ENCODE results near the gene SPATA20.

SPATA20 gene

DNA sequence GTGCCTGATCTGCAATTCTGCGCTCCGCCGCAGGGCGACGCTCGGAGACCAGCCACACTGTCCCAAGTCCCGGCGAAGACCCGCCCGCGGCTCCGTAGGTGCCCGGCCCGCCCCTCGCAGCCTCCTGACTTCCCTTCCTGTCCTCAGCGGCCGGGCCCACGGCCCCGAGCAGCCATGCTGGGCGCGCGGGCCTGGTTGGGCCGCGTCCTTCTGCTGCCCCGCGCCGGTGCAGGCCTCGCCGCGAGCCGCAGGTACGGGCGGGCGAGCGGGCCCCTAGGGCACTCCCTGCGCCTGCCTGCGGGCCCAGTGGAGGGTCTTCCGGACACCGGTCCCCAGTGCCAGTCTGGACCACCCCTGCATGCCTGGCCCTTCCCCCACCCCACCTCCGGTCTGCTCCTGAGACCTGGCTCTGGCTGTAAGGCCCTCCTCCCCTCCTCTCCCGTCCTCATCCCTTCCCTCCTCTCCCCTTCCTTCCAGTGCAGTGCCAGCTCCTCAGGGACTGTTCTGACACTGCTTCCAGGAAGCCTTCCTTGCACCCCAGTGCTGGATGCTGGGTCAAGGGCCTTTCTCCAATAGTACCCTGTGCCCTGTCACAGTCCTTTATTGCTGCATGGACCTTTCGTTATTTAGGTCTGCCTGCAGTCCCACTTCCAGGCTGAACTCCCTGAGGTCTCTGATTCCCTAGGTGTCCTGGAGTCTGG is at the start of gene SPATA20:
Gene SPATA20, plus strand, starts transcription at position 140 of the 701 bp plus-strand sequence. Its CDS starts 35 bp downstream, at position 175.
- peak; percentile 84 to 98 for DNase-seq

DNA sequence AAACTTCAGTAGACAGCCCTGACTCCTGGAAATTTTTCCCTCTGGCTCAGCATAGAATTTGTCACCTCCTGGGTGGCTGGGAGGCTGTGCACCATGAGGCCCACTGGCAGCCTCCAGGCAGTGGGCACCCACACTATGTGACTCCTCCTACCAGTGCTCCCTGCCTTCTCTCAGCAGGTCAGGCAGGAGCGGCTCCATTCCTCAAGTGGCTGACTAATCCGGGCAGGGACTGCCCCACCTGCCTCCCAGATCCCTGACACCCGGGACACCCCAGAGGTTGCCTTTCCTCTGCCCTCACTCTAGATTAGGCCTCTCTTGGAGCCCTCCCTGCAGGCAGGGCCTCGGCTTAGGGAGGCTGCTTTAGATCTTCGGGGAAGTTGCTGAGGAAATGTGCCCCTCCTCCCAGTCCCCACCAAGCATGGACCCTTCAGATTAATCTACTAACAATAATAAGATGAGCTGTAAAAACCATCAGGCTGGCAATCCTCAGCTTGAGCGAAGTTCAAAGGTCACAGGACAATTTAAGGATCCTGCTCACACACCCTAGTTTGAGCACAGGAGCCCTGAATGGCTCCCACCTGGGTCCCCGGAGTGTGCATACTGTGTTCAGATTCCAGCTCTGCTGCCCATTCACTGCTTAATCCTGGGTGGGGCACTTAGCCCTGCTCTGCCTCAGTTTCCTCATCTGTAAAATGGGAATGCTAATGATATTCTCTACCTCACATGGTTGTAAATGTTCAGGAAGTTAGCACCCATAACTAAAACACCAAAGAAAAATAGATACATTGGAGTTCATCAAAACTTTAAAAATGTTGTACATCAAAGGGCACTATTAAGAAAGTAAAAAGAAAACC is 48.7 kb upstream of the SPATA20 start:
- no peak for DNase-seq

DNA sequence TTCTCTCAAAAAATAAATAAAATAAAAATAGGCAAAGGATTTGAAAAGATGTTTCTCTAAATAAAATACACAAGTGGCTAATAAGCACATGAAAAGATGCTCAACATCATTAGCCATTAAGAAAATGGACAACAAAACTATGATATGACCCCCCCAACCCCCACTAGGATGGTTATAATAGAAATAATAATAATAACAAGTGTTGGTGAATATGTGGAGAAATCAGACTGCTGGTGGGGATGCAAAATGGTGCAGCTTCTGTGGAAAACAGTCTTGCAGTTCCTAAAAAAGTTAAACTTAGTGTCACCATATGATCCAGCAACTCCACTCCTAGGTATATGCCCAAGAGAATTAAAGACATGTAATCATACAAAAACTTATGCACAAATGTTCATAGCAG is 47.7 kb upstream of the SPATA20 start:
- no peak for DNase-seq

DNA sequence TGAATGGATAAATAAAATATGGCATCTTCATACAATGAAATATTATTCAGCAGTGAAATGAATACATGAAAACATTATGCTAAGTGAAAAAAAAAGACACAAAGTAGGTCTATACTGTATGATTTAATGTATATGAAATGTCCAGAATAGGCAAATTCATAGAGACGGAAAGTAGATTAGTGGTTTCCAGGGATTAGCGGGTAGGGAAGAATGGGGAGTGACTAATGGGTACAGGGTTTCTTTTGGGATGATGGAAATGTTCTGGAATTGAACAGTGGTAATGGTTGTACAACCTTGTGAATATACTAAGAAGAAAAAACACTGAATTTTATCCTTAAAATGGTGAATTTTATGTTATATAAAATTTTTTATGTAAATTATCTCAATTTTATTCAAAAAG is 47.3 kb upstream of the SPATA20 start:
- no peak for DNase-seq

DNA sequence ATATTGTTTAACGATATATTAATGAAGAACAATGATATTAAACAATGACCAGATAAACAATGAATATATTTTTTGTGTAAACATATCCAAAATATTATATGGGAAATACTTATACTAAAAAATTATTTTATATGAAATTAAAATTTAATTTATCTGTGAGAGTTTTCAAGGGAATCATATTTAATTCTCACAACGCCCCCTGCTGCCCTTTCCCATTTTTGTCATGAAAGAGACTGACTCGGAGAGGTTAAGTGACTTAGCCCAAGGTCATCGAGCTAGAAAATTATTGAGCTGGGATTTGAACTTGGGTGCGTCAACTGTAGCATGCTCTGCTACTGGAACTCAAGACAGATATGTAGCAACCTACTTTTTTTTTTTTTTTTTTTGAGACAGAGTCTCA is 45.9 kb upstream of the SPATA20 start:
- peak; percentile 22 to 56 for DNase-seq

GRCh38 chr17:50502301-50502990 is 44.5 kb upstream of the SPATA20 start:
- DNase-seq: no peak

DNA sequence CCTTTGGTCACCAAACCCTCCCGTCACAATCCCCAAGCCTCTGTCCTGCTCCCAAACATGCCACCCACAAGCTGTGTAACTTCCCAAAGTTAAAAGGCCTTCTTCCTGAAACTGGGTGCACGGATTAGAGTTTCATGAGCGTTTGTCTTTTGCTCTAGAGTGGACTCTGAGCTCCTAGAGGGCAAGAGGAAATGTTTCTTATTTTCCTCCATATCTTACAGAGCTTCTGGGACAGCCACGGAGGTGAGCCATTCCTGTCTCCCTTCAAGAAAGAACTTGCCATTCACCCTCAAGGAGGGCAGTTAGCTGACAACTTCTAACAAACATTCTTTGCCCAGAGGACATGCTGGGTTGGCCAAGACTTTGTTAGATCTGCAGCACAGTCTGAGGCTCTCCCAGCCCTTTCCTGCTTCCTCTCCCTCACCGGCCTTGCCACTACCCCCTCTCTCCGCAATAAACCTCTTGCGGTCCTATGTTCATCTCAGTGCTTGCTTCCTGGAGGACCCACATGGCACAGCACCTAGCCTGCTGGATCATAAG is 41.3 kb upstream of the SPATA20 start:
- no peak for DNase-seq

DNA sequence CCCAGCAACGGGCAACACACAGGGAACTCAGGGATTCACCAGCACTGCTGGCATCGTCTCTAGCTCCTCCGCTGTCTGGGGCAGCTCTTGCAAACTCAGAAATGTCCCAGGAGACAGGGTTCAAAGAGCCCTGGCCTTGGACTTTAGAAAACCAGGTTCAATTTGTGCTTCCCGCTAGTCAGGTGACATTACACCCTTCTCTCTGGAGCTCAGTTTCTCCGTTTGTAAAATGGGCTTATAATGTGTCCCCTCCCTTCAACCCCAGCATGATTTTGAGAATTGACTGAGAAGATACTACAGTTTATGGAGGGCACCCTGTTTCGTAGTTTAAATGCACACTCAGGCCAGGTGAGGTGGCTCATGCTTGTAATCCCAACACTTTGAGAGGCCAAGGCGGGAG is 40.7 kb upstream of the SPATA20 start:
- no peak for DNase-seq

- DNase-seq: peak; percentile 46 to 87
Observed at GRCh38 chr17:50507871-50508572, 39.0 kb upstream of the SPATA20 start, which contains the start of gene MYCBPAP. MYCBPAP (plus strand) TSS chr17:50508439; CDS start chr17:50508675, 236 bp downstream.

DNA sequence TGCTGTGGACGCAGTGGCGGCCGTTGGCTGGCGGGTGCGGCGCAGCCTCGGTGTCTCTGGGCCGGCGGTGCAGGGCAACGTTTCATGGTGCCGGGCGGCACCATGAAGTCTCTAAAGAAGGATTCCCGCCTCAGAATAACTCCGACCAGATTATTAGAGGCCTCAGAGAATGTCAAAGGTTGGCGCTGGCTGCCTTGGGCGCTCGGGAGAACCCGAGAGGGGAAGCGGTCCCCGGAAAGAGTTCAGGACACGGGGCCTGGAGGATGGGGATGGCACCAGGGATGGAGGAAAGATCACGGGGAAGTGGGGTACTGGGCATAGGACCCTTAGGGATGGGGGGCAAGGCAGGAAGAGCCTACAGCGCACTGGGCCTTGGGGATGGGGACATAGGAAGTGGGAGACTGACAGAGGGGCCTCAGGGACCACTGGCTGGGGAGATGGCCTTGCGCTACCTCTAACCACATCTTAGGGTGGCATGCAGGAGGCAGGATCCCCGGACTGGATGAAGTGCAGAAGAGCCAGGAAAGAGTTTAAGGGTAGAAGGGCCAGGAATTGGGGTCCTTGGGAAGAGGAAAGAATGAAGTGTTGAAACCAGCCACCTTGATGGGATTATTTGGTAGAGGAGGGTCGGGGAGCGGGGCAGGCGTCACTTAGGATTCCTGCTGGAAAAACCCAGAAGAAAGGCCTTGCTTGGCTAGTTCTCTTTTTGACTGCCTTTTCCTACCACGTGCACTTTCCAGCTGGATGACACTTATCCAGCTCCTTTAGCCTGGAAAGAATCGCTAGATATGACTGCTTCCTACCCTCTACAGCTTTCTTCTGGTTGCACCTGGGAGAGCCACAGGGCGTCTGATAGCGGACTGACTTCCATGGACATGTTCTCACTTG is 38.2 kb upstream of the SPATA20 start:
- DNase-seq: no peak

DNA sequence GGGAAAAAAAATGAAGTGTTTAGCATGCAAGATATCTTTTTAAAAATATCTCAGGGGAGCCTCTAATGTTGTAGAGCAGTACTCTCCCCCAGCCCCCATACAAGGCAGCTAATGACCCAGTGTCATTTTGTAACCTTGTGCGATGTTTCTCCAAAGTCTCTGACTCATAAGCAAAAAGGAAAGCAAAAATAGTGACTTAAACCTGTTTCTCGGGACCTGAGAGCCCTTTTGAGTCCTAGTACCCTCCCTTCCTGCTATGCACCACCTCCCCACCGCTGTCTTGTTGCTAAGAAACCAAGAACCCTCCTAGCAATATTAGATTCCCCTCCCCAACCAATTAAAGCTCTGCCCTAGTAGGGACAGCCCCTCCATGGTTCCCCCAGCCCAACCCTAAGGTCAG is 35.9 kb upstream of the SPATA20 start:
- DNase-seq: no peak

GRCh38 chr17:50513495-50513894 is 33.5 kb upstream of the SPATA20 start:
- no peak for DNase-seq

GRCh38 chr17:50514388-50514787 is 32.6 kb upstream of the SPATA20 start:
- no peak for DNase-seq

- no peak for DNase-seq
Observed at GRCh38 chr17:50514936-50515702, 31.9 kb upstream of the SPATA20 start.

- DNase-seq: no peak
Observed at GRCh38 chr17:50517011-50517410, 30.0 kb upstream of the SPATA20 start.

GRCh38 chr17:50517504-50518383 is 29.2 kb upstream of the SPATA20 start:
- DNase-seq: no peak

DNA sequence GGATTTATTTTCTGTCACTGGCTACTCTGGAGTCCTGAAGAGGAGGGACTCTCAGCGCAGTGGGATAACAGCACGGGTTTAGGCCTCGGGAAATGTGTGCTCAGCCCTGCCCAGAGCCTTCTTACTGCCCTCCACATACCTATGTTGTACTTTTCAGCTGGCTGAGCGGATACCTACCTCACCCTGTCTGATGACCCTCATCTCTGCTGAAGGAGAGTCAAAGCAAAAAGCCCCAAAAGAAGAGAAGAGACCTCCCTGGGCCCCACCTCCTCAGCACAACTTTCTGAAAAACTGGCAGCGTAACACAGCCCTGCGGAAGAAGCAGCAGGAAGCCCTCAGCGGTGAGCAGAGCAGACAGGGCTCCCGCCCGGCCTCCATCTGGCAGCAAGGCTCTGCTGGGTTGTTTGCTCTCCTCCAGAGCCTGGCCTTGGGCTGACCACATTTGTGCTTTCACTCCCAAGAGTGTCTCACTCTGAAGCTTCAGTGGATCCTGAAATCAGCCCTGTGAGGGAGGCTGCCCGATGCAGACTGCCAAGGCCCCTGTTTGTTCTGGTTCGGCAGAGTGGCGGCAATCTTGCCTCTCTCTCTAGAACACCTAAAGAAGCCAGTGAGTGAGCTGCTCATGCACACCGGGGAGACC is 28.5 kb upstream of the SPATA20 start:
- DNase-seq: no peak

DNA sequence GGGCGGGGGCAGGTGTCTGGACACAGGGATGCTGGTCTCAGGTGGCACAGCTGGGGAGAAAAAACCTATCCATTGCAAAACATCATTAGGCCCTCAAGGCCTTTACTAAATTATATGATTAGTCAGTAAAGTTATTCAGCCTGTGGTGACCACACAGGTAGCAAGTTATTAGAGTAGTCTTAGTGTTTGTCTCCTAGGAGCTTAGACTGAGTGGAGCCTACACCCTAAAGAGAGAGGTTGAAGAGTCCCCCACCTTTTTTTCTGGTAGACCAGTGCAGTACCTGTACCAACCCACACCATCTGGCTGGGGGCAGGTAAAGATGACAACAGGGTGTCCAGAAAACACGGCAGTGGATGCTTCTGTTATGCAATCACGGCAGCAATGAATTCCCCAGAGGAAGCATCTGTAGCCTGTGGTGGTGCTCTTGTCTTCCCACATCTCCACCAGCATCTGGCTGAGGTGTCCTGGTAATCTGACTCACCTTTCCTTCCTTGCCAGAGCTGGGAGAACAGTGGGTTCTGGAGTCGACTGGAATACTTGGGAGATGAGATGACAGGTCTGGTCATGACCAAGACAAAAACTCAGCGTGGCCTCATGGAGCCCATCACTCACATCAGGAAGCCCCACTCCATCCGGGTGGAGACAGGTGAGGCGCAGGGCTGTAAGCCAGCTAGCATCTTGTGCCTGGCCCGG is 27.7 kb upstream of the SPATA20 start:
- no peak for DNase-seq
